Kidney (tissue), 14 donors: Measurements from ENCODE around the gene TRIM50. TPM values are rescaled to one million over a fixed set of nuclear protein-coding genes. Genes with fewer than 3 reads are reported as not detected.
"Not testable (repeated sequence)": the region's sequence is repeated elsewhere in the genome, so short reads cannot be mapped to it uniquely, and the experiment has no call there.

Experiments
- DNase-seq, 5 donors: peaks; one replicate each; pipeline ENCODE4 v3.0.0-alpha.2; 2013 to 2020
- FAIRE-seq: peaks from 2 replicates; lab custom pipeline; 2012; peaks lifted over from hg19 to GRCh38; lab: Jason Lieb, UNC
- H3K27ac ChIP-seq, 2 donors: one replicate each; pipeline ENCODE4 v1.7.0; 2013; ENCODE audit warnings: low read depth in 2 of 2, low read length in 2 of 2, inconsistent platforms in 1 of 2
- H3K27me3 ChIP-seq: one replicate; pipeline ENCODE4 v1.7.1; 2013; ENCODE audit warnings: low read length, inconsistent platforms; ENCODE audit not compliant: control insufficient read depth, insufficient read depth
- H3K36me3 ChIP-seq, 3 donors: one replicate each; pipeline versions ENCODE4 v1.7.0 to v1.7.1; 2013; ENCODE audit warnings: low read length in 3 of 3, control low read depth in 1 of 3, inconsistent platforms in 1 of 3; ENCODE audit not compliant: insufficient read depth in 3 of 3, control insufficient read depth in 2 of 3
- H3K4me1 ChIP-seq, 3 donors: one replicate each; pipeline versions ENCODE4 v1.7.0 to v1.7.1; 2013; ENCODE audit warnings: low read length in 3 of 3, inconsistent platforms in 1 of 3, low read depth in 1 of 3; ENCODE audit not compliant: control insufficient read depth in 2 of 3, insufficient read depth in 2 of 3
- H3K4me3 ChIP-seq, 3 donors: one replicate each; pipeline versions ENCODE4 v1.7.0 to v1.8.1; 2013; ENCODE audit warnings: low read length in 3 of 3, control low read depth in 1 of 3, inconsistent platforms in 1 of 3
- H3K9ac ChIP-seq, 3 donors: one replicate each; pipeline versions ENCODE4 v1.7.0 to v1.7.1; 2013; ENCODE audit warnings: low read length in 3 of 3, control low read depth in 1 of 3, inconsistent platforms in 1 of 3
- H3K9me3 ChIP-seq, 3 donors: one replicate each; pipeline versions ENCODE4 v1.7.0 to v1.7.1; 2013; ENCODE audit warnings: low read length in 3 of 3, control low read depth in 1 of 3, inconsistent platforms in 1 of 3; ENCODE audit not compliant: control insufficient read depth in 2 of 3, insufficient read depth in 1 of 3
- CTCF ChIP-seq: IDR thresholded peaks from 3 replicates; pipeline ENCODE4 v1.5.1; 2012; ENCODE audit warnings: mild to moderate bottlenecking, moderate library complexity, borderline replicate concordance; ENCODE audit not compliant: insufficient read depth; ENCODE audit errors: extremely low read depth
- intact Hi-C: fragments of 100-400 bp; cut with DNase I; formaldehyde crosslinking; loops from one replicate; pipeline ENCODE4 v1.11.1; 2022
- polyA plus RNA-seq: library from polyadenylated mRNA; stranded (reverse); fragments of 350-450 nt; fragmentation: Illumina TruSeq; extraction: RNeasy Lipid Tissue Mini Kit (QIAGEN cat#74804); gene quantifications from one replicate; pipeline ENCODE4 v1.2.3, GENCODE V29; 2014; ENCODE audit warnings: low read depth, low replicate concordance; ENCODE audit not compliant: insufficient read depth
- total RNA-seq: library from RNA; stranded (reverse); fragmentation: NEBNext Ultra II Directional; extraction: Animal tissue kit (Norgen Biotek cat#: 25700); gene quantifications from one replicate; pipeline ENCODE4 v1.2.1, GENCODE V29; 2021
- donor health status: control.
- donor health status: control.
- donor health status: control.
- donor health status: control.
- donor health status: control.
- donor health status: DM: yes; HTN: yes; CAD: no.
- donor health status: Normal renal cell carcinoma (clear cell type).

Gene TRIM50
- total and polyA plus RNA-seq, 2 donors from 2014 or later: 0.19 to 14.0 TPM

GRCh38 chr7:73328696-73329095 lies 814 bp upstream of the TRIM50 start:
- Histone ChIP-seq H3K4me1 (peaks cover 0 to 3% (median 0%) of the 10 kb centered on the region in 3 donors), H3K27ac (no peak overlapping the region), H3K27me3 (no peaks in the 10 kb centered on the region), H3K9ac (no peak overlapping the region), H3K9me3 (no peaks in the 10 kb centered on the region), H3K4me3 (no peak overlapping the region), H3K36me3 (no peaks in the 10 kb centered on the region)
- no peak for DNase-seq
- intact Hi-C loops: no loop called here
- TF ChIP-seq CTCF: no peak
- FAIRE-seq: no peak

- H3K27me3 ChIP-seq, H3K9me3 ChIP-seq, FAIRE-seq, H3K4me3 ChIP-seq, H3K27ac ChIP-seq, H3K36me3 ChIP-seq, intact Hi-C loops, DNase-seq, H3K4me1 ChIP-seq, H3K9ac ChIP-seq: not testable (repeated sequence)
Measured at GRCh38 chr7:73327449-73327848, 433 bp downstream of the TRIM50 start.

GRCh38 chr7:73325424-73325823 lies 2.5 kb downstream of the TRIM50 start:
- H3K27me3 ChIP-seq, H3K4me1 ChIP-seq, H3K9ac ChIP-seq, H3K27ac ChIP-seq, H3K9me3 ChIP-seq, DNase-seq, H3K4me3 ChIP-seq, intact Hi-C loops, FAIRE-seq, H3K36me3 ChIP-seq: not testable (repeated sequence)

- peak in 4 of 5 donors; percentile 62 to 76 (median 66) for DNase-seq
- intact Hi-C loops, H3K27me3 ChIP-seq, FAIRE-seq, H3K36me3 ChIP-seq, H3K9me3 ChIP-seq, H3K4me1 ChIP-seq: not testable (repeated sequence)
- Histone ChIP-seq H3K9ac (peak overlapping the region in 2 of 3 donors; percentile 12 to 24), H3K4me3 (peak overlapping the region in 2 of 3 donors; percentile 24 to 43), H3K27ac (peak overlapping the region in 1 of 2 donors; percentile 32)
- TF ChIP-seq CTCF: peak; percentile 39
Measured at GRCh38 chr7:73324081-73324845, 3.6 kb downstream of the TRIM50 start.

- H3K4me1 ChIP-seq, intact Hi-C loops, FAIRE-seq, H3K36me3 ChIP-seq, H3K27me3 ChIP-seq, H3K27ac ChIP-seq, DNase-seq, H3K9me3 ChIP-seq: not testable (repeated sequence)
- Histone ChIP-seq H3K9ac (peak overlapping the region in 2 of 3 donors; percentile 12 to 24), H3K4me3 (peak overlapping the region in 1 of 3 donors; percentile 43)
Measured at GRCh38 chr7:73323434-73324080, 4.3 kb downstream of the TRIM50 start.

- H3K27me3 ChIP-seq, H3K4me1 ChIP-seq, intact Hi-C loops, H3K4me3 ChIP-seq, H3K36me3 ChIP-seq, DNase-seq, FAIRE-seq, H3K9me3 ChIP-seq, H3K27ac ChIP-seq, H3K9ac ChIP-seq: not testable (repeated sequence)
Measured at GRCh38 chr7:73320009-73320408, 7.9 kb downstream of the TRIM50 start.
